H1 (cell line): ENCODE measurements around the gene CRPPA. TPM values are rescaled to one million over a fixed set of nuclear protein-coding genes. Genes with fewer than 3 reads are reported as not detected.

Source experiments
- CTCF ChIA-PET: fragments of 300-600 bp; sonication (Branson Sonifier 250); formaldehyde crosslinking; loops from one replicate; lab custom pipeline; 2021; ENCODE audit not compliant: partially characterized antibody; lab: Charles Lee
- POLR2A ChIA-PET: fragments of 300-600 bp; sonication (Branson Sonifier 250); formaldehyde crosslinking; loops from one replicate; lab custom pipeline; 2021; ENCODE audit warnings: inconsistent platforms; ENCODE audit not compliant: partially characterized antibody; lab: Charles Lee
- DNase-seq, 2 experiments: peaks; one replicate each; pipeline versions ENCODE4 v3.0.0 to v3.0.0-alpha.2; 2010 to 2022; ENCODE audit warnings: low spot score in 2 of 2, low read depth in 1 of 2, mixed read lengths in 1 of 2
- FAIRE-seq: peaks from 2 replicates; lab custom pipeline; 2011; peaks lifted over from hg19 to GRCh38; lab: Jason Lieb, UNC
- H2AFZ ChIP-seq: 2 replicates; pipeline ENCODE4 v1.8.1; 2012; ENCODE audit warnings: low read length, inconsistent platforms
- H2AK5ac ChIP-seq: 2 replicates; pipeline ENCODE4 v1.6.1; 2013; ENCODE audit warnings: low read depth, low read length
- H2BK120ac ChIP-seq: replicated peaks from 2 replicates; pipeline ENCODE3; 2013; ENCODE audit warnings: low read depth, low read length, inconsistent platforms
- H2BK12ac ChIP-seq: 2 replicates; pipeline ENCODE4 v1.6.1; 2013; ENCODE audit warnings: low read depth, low read length
- H2BK15ac ChIP-seq: 2 replicates; pipeline ENCODE4 v1.6.1; 2013; ENCODE audit warnings: low read length
- H2BK20ac ChIP-seq: 2 replicates; pipeline ENCODE4 v1.6.1; 2013; ENCODE audit warnings: low read length
- H2BK5ac ChIP-seq: 2 replicates; pipeline ENCODE4 v1.6.1; 2013; ENCODE audit warnings: low read depth, low read length
- H3K14ac ChIP-seq: 2 replicates; pipeline ENCODE4 v1.6.1; 2013; ENCODE audit warnings: inconsistent platforms; ENCODE audit not compliant: insufficient read length
- H3K18ac ChIP-seq: 2 replicates; pipeline ENCODE4 v1.6.1; 2013; ENCODE audit warnings: low read length; ENCODE audit errors: extremely low read depth
- H3K23ac ChIP-seq: 2 replicates; pipeline ENCODE4 v1.6.1; 2013; ENCODE audit warnings: inconsistent platforms; ENCODE audit not compliant: insufficient read length
- H3K23me2 ChIP-seq: 2 replicates; pipeline ENCODE4 v1.6.1; 2013; ENCODE audit warnings: low read depth, low read length
- H3K27ac ChIP-seq: 2 replicates; pipeline ENCODE4 v1.6.1; 2011; ENCODE audit warnings: low read depth, low read length, inconsistent platforms
- H3K27me3 ChIP-seq, 4 experiments: replicated peaks in 1 of 4; 1 replicate in 1 of 4; 2 replicates in 3 of 4; pipeline versions ENCODE4 v1.6.1 to v1.8.1; 2011 to 2013; ENCODE audit warnings: low read length in 3 of 4, mild to moderate bottlenecking in 3 of 4, inconsistent platforms in 2 of 4, mixed read lengths in 2 of 4, moderate library complexity in 1 of 4; ENCODE audit not compliant: control insufficient read depth in 3 of 4, insufficient read depth in 3 of 4; ENCODE audit errors: extremely low read depth in 1 of 4
- H3K36me3 ChIP-seq, 4 experiments: 2 replicates each; pipeline versions ENCODE4 v1.6.1 to v1.8.1; 2011 to 2013; ENCODE audit warnings: mild to moderate bottlenecking in 4 of 4, low read length in 3 of 4, moderate library complexity in 2 of 4, control low read depth in 1 of 4, inconsistent platforms in 1 of 4; ENCODE audit not compliant: insufficient read depth in 4 of 4, control insufficient read depth in 2 of 4
- H3K4ac ChIP-seq: replicated peaks from 2 replicates; pipeline ENCODE3; 2013; ENCODE audit warnings: low read length, low read depth, mixed read lengths, inconsistent platforms; ENCODE audit not compliant: insufficient read length
- H3K4me1 ChIP-seq, 4 experiments: replicated peaks in 1 of 4; 1 replicate in 1 of 4; 2 replicates in 3 of 4; pipeline versions ENCODE4 v1.6.1 to v1.8.1; 2011 to 2013; ENCODE audit warnings: low read length in 3 of 4, inconsistent platforms in 2 of 4, mixed read lengths in 1 of 4; ENCODE audit not compliant: insufficient read depth in 4 of 4, control insufficient read depth in 3 of 4
- H3K4me2 ChIP-seq, 2 experiments: 2 replicates each; pipeline versions ENCODE4 v1.6.1 to v1.8.1; 2011 to 2013; ENCODE audit warnings: low read depth in 2 of 2, low read length in 2 of 2, control low read depth in 1 of 2, inconsistent platforms in 1 of 2, mild to moderate bottlenecking in 1 of 2; ENCODE audit not compliant: insufficient read depth in 1 of 2
- H3K4me3 ChIP-seq, 4 experiments: fragments of 200-600, 300-600 bp in 1 of 4; sonication (generic), shearing (Covaris generic), sonication (Bioruptor Twin) in 1 of 4; 2 replicates each; pipeline versions ENCODE4 v1.5.1 to v1.8.1; 2011 to 2016; ENCODE audit warnings: low read length in 4 of 4, low read depth in 3 of 4, control low read depth in 2 of 4, inconsistent platforms in 2 of 4, mild to moderate bottlenecking in 2 of 4, mixed read lengths in 1 of 4, moderate library complexity in 1 of 4; ENCODE audit not compliant: insufficient read depth in 2 of 4; ENCODE audit errors: extremely low read depth in 1 of 4
- H3K56ac ChIP-seq: replicated peaks from 2 replicates; pipeline ENCODE3; 2013; ENCODE audit warnings: low read depth, mild to moderate bottlenecking, mixed read lengths, low read length, inconsistent platforms; ENCODE audit not compliant: insufficient read length
- H3K79me1 ChIP-seq: 2 replicates; pipeline ENCODE4 v1.6.1; 2013; ENCODE audit warnings: low read depth, low read length, control low read depth
- H3K79me2 ChIP-seq, 2 experiments: 2 replicates each; pipeline versions ENCODE4 v1.6.1 to v1.8.1; 2012 to 2013; ENCODE audit warnings: low read length in 2 of 2, mild to moderate bottlenecking in 2 of 2, inconsistent platforms in 1 of 2; ENCODE audit not compliant: insufficient read depth in 2 of 2, control insufficient read depth in 1 of 2
- H3K9ac ChIP-seq, 4 experiments: replicated peaks in 1 of 4; 1 replicate in 1 of 4; 2 replicates in 3 of 4; pipeline versions ENCODE4 v1.6.1 to v1.8.1; 2011 to 2013; ENCODE audit warnings: low read depth in 3 of 4, low read length in 3 of 4, control low read depth in 2 of 4, mild to moderate bottlenecking in 2 of 4, moderate library complexity in 2 of 4, inconsistent platforms in 1 of 4; ENCODE audit errors: extremely low read depth in 1 of 4
- H3K9me3 ChIP-seq, 2 experiments: 2 replicates each; pipeline versions ENCODE4 v1.6.1 to v1.8.1; 2012 to 2013; ENCODE audit warnings: mild to moderate bottlenecking in 2 of 2, moderate library complexity in 2 of 2, control low read depth in 1 of 2, inconsistent platforms in 1 of 2, low read depth in 1 of 2, low read length in 1 of 2, mixed read lengths in 1 of 2; ENCODE audit not compliant: insufficient read depth in 2 of 2
- H4K20me1 ChIP-seq, 2 experiments: replicated peaks in 1 of 2; 2 replicates each; pipeline versions ENCODE3 to v1.8.1; 2011 to 2013; ENCODE audit warnings: inconsistent platforms in 2 of 2, low read length in 2 of 2, mild to moderate bottlenecking in 1 of 2; ENCODE audit not compliant: insufficient read depth in 2 of 2, control insufficient read depth in 1 of 2
- H4K5ac ChIP-seq: 2 replicates; pipeline ENCODE4 v1.6.1; 2013; ENCODE audit warnings: low read length, low read depth, mixed read lengths, inconsistent platforms; ENCODE audit not compliant: insufficient read length
- H4K8ac ChIP-seq: 2 replicates; pipeline ENCODE4 v1.8.0; 2013; ENCODE audit warnings: mild to moderate bottlenecking, moderate library complexity, low read length, inconsistent platforms; ENCODE audit not compliant: insufficient read depth; ENCODE audit errors: extremely low read depth
- H4K91ac ChIP-seq: replicated peaks from 2 replicates; pipeline ENCODE3; 2013; ENCODE audit warnings: low read length, mixed read lengths, inconsistent platforms; ENCODE audit not compliant: insufficient read length
- ASH2L ChIP-seq: fragments of 200-600, 300-600 bp; sonication (generic); IDR thresholded peaks from one replicate; pipeline ENCODE4 v1.7.1; 2017; ENCODE audit warnings: low read length
- CBX5 ChIP-seq: fragments of 300-800, 300-1000 bp; sonication (generic); IDR thresholded peaks from 2 replicates; pipeline ENCODE4 v1.7.1; 2016; ENCODE audit warnings: antibody characterized with exemption, low read length, low read depth
- CHD1 ChIP-seq: IDR thresholded peaks from 2 replicates; pipeline ENCODE4 v1.6.1; 2012; ENCODE audit warnings: low read depth, low read length, improper control_type of control experiment
- CHD2 ChIP-seq: IDR thresholded peaks from 2 replicates; pipeline ENCODE4 v1.6.1; 2012; ENCODE audit warnings: low read length, improper control_type of control experiment
- GABPA ChIP-seq: IDR thresholded peaks from 2 replicates; pipeline ENCODE4 v1.6.1; 2011; ENCODE audit warnings: mild to moderate bottlenecking, low read length, moderate library complexity, borderline replicate concordance; ENCODE audit not compliant: insufficient read depth
- HDAC6 ChIP-seq: IDR thresholded peaks from one replicate; pipeline ENCODE4 v1.7.1; 2012; ENCODE audit warnings: low read depth, mild to moderate bottlenecking, inconsistent platforms, low read length, moderate library complexity
- KDM4A ChIP-seq: IDR thresholded peaks from one replicate; pipeline ENCODE4 v1.7.1; 2012; ENCODE audit warnings: low read depth, mild to moderate bottlenecking, moderate library complexity, low read length, inconsistent platforms; ENCODE audit not compliant: severe bottlenecking
- MAFK ChIP-seq: IDR thresholded peaks from 2 replicates; pipeline ENCODE4 v1.6.1; 2012; ENCODE audit warnings: low read depth, mild to moderate bottlenecking, improper control_type of control experiment, low read length
- PHF8 ChIP-seq: fragments of 200-600 bp; sonication (generic); conservative IDR thresholded peaks from 2 replicates; pipeline ENCODE4 v1.7.1; 2012; ENCODE audit warnings: low read depth, mild to moderate bottlenecking, inconsistent platforms, low read length, moderate library complexity
- POLR2A ChIP-seq, 2 experiments: IDR thresholded peaks; 1 replicate in 1 of 2; 2 replicates in 1 of 2; pipeline ENCODE4 v1.6.1; 2011; ENCODE audit warnings: low read depth in 2 of 2, low read length in 2 of 2, mild to moderate bottlenecking in 2 of 2; ENCODE audit errors: control extremely low read depth in 1 of 2
- POU5F1 ChIP-seq: IDR thresholded peaks from 2 replicates; pipeline ENCODE4 v1.6.1; 2011; ENCODE audit warnings: low read depth, mild to moderate bottlenecking, low read length, moderate library complexity
- RXRA ChIP-seq: IDR thresholded peaks from 2 replicates; pipeline ENCODE4 v1.6.1; 2011; ENCODE audit warnings: low read depth, mild to moderate bottlenecking, low read length, moderate library complexity; ENCODE audit not compliant: insufficient read depth
- SIN3A ChIP-seq, 2 experiments: IDR thresholded peaks in 1 of 2; conservative IDR thresholded peaks in 1 of 2; 2 replicates each; pipeline ENCODE4 v1.6.1; 2011 to 2012; ENCODE audit warnings: low read length in 2 of 2, improper control_type of control experiment in 1 of 2, low read depth in 1 of 2, mild to moderate bottlenecking in 1 of 2
- SIX5 ChIP-seq: IDR thresholded peaks from 2 replicates; pipeline ENCODE4 v1.6.1; 2011; ENCODE audit warnings: mild to moderate bottlenecking, low read depth, low read length
- TBP ChIP-seq: IDR thresholded peaks from 2 replicates; pipeline ENCODE4 v1.6.1; 2011; ENCODE audit warnings: low read depth, low read length, improper control_type of control experiment
- TEAD4 ChIP-seq: IDR thresholded peaks from 2 replicates; pipeline ENCODE4 v1.6.1; 2012; ENCODE audit warnings: low read depth, low read length, inconsistent platforms, mixed read lengths
- WGBS, 2 experiments: shearing (Covaris generic) in 1 of 2; methylation state at CpG; one replicate each; pipeline versions ENCODE4 v1.1.6 to v1.1.7; 2013 to 2015; ENCODE audit warnings: low lambda C conversion rate in 2 of 2, mixed read lengths in 2 of 2, inconsistent platforms in 1 of 2, low coverage in 1 of 2, missing lambda C conversion rate in 1 of 2; ENCODE audit not compliant: insufficient replicate concordance in 2 of 2, insufficient coverage in 1 of 2, insufficient read length in 1 of 2; ENCODE audit errors: extremely low coverage in 1 of 2, missing lambda C conversion rate in 1 of 2; 5-methylcytosine and 5-hydroxymethylcytosine counted together
- polyA plus RNA-seq, 7 experiments: library from polyadenylated mRNA; depleted of rRNA in 3 of 7; stranded (reverse) in 5 of 7; unstranded in 2 of 7; fragments of >200 nt in 5 of 7; fragments of 200-250 nt in 2 of 7; gene quantifications; 1 replicate in 5 of 7; 2 replicates in 1 of 7; 4 replicates in 1 of 7; pipeline versions ENCODE4 v1.2.1 to v1.2.3, GENCODE V29; 2011 to 2013; ENCODE audit warnings: missing spikeins in 2 of 7, mixed read lengths in 2 of 7
- total RNA-seq: library from RNA; stranded (reverse); fragmentation: NEBNext Ultra II Directional; extraction: Animal tissue kit (Norgen Biotek cat#: 25700); gene quantifications from 2 replicates; pipeline ENCODE4 v1.2.1, GENCODE V29; 2021

The CRPPA gene
- total and polyA plus RNA-seq, 2 of the 8 experiments (the other 6 are each of a cell fraction or from before 2014, with no cell fraction given) = 0.23 to 0.39 TPM

GRCh38 chr7:16450366-16450765 is 29.0 kb upstream of the CRPPA start:
- Histone ChIP-seq H3K36me3 (no peaks in the 10 kb centered on the region), H4K91ac (no peak overlapping the region)
- CTCF ChIA-PET = interaction anchor here (1.2 kb wide), 1 partner anchor 10 kb away, joined by 4 read pairs; no protein-coding TSS in a partner anchor
- TF ChIP-seq CHD2 (no peak), ASH2L (no peak), POU5F1 (no peak), PHF8 (no peak), TEAD4 (no peak), MAFK (no peak), CHD1 (no peak), CBX5 (no peak), RXRA (no peak), GABPA (no peak), TBP (no peak), SIX5 (no peak), SIN3A (conservative IDR thresholded peaks at IDR 0.05 in 1 of 2, IDR thresholded peaks at IDR 0.05 in 1 of 2; ENCODE audit: low read depth in 1 of 2, low read length in 2 of 2) (no peak), HDAC6 (no peak), KDM4A (no peak), POLR2A (IDR thresholded peaks at IDR 0.05; ENCODE audit: control extremely low read depth in 1 of 2, low read depth in 2 of 2, low read length in 2 of 2) (no peak)

More at GRCh38 chr7:16450366-16450765, 29.0 kb upstream of the CRPPA start:
- Histone ChIP-seq H3K4me1 (no peaks in the 10 kb centered on the region), H3K9me3 (no peaks in the 10 kb centered on the region), H3K23ac (no peak overlapping the region), H2BK15ac (no peak overlapping the region), H3K56ac (no peak overlapping the region), H3K9ac (no peak overlapping the region), H2AFZ (peak overlapping the region; percentile 65; the same call in 1 of the 2 replicates), H2AK5ac (no peak overlapping the region), H4K20me1 (no peaks in the 10 kb centered on the region), H4K8ac (no peak overlapping the region), H3K4ac (no peak overlapping the region), H3K18ac (no peak overlapping the region), H3K79me1 (no peaks in the 10 kb centered on the region), H3K27ac (no peak overlapping the region), H2BK120ac (no peak overlapping the region), H3K4me3 (no peak overlapping the region), H2BK5ac (no peak overlapping the region), H4K5ac (no peak overlapping the region), H3K23me2 (no peaks in the 10 kb centered on the region), H3K27me3 (no peaks in the 10 kb centered on the region), H3K4me2 (no peak overlapping the region), H3K79me2 (no peaks in the 10 kb centered on the region), H2BK12ac (no peak overlapping the region), H3K14ac (no peak overlapping the region), H2BK20ac (no peak overlapping the region)
- POLR2A ChIA-PET = no interaction called here
- FAIRE-seq (no peak), DNase-seq (no peak)
- WGBS, 2 experiments = 89% methylated on average over 6 of the region's 6 CpGs; no CpG with 5 or more reads in 1 of the 2 experiments
